Measurements from ENCODE around the gene OSBPL8. TPM values are rescaled to one million over a fixed set of nuclear protein-coding genes. Genes with fewer than 3 reads are reported as not detected.
A peak's percentile ranks its signal among the peaks of the same experiment; 100 is the strongest.

OSBPL8 gene
- total and polyA plus RNA-seq, 9 of the 15 experiments (the other 6 are each of a cell fraction or from before 2014, with no cell fraction given), result 17.4 to 82.7 (median 42.8) TPM

GRCh38 chr12:76551482-76551888 is 8.1 kb downstream of the OSBPL8 start (continued):
- TF ChIP-seq ZNF592 (IDR thresholded peaks at IDR 0.05) (no peak), BRD4 (IDR thresholded peaks at IDR 0.05) (no peak), BHLHE40 (IDR thresholded peaks at IDR 0.05; ENCODE audit: low read length) (peak; percentile 70), EZH2 (IDR thresholded peaks at IDR 0.05; ENCODE audit: borderline replicate concordance, low read depth, low read length) (no peak), CREB5 (CRISPR knock-in tag; IDR thresholded peaks at IDR 0.05) (no peak), ZNF318 (IDR thresholded peaks at IDR 0.05; ENCODE audit: borderline replicate concordance in 1 of 2, low read depth in 1 of 2) (no peak), ETS1 (conservative IDR thresholded peaks at IDR 0.05; ENCODE audit: control insufficient read depth, low read depth, low read length) (no peak), AFF4 (CRISPR knock-in tag; IDR thresholded peaks at IDR 0.05) (no peak)
